Nucleus accumbens (tissue), 56 donors: ENCODE measurements around the gene PLXNA3.
A peak's percentile ranks its signal among the peaks of the same experiment; 100 is the strongest.

Experiments
- DNase-seq, 56 donors: peaks; one replicate each; lab custom pipeline; 2025; lab: John Stamatoyannopoulos, UW

PLXNA3 gene

DNA sequence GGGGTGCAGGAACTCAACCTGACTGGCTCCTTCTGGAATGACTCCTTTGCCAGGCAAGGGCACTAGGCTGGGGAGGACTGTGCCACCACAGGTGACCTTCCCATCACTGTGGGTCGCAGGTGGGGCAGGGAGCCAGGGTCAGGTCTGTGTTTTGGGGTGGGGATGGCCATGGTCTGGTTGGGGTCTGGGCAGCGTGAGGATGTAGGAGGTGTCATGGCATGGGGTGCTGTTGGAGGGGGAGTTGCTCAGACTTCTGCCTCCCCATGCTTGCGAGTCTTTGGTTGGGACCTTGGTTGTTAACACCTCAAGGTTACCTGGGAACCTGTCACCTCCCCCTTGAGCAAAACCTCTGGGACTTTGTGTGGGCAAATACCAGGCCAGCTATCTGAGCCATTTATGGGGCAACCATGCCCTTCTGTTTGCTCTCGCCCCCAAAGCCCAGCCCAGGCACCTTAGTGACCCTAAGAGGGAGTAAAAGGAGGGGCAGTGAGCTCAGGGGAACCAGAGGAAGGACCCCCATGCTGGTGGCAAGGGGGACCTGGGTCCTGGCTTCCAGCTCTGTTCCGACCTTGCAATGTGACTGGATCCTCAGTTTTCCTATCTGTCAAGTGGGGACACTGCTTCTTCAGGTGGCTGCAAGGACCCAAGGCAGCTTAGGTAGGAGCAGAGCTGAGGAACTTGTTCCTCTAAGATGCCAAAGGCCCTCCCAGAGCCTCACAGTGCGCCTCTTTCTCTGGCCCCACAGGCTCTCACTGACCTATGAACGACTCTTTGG is 23.5 kb upstream of the PLXNA3 start:
- DNase-seq: no peak

DNA sequence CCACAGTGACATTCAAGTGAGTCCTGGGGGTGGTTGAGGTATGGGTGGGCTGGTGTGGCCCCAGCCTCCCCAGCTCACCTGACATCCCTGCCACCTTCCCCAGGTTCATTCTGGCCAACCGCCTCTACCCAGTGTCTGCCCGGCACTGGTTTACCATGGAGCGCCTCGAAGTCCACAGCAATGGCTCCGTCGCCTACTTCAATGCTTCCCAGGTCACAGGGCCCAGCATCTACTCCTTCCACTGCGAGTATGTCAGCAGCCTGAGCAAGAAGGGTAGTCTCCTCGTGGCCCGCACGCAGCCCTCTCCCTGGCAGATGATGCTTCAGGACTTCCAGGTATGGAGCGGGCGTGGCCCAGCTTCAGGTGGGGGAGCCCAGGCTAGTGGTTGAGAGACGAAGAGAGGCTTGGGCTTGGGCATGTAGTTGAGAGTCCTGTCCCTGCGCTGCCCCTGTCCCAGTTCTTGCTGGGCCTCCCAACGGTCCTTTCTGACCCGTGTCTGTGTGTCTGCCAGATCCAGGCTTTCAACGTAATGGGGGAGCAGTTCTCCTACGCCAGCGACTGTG is 22.8 kb upstream of the PLXNA3 start:
- no peak for DNase-seq

DNA sequence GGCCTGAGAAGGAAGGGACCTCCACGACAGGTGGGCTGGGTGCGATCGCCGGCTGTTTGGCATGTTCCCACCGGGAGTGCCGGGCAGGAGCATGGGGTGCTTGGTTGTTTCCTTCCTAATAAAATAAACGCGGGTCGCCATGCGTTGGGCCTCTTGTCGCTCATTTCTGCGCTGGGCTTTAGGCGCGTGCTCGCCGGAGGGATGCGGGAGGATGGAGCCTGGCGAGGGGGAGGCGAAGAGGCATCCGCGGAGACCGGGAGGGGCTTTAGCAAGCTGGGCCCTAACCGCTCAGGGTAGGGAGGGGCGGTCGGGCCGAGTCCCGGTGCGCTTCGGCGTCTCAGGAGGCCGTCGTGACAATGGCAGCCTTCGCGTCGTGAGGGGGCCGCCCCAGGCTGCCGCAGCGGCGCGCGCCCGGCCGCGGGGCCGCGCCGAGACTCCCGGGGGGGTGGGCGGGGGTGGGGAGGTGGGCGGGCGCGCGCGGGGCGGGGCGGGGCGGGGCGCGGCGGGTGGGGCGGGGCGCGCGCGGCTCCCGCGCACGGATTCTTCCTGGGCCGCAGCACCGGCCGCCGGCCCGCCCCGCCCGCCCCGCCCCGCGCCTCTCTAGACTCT is 21.6 kb upstream of the PLXNA3 start:
- peak in 30 of 56 donors; percentile 2 to 65 (median 27) for DNase-seq

DNA sequence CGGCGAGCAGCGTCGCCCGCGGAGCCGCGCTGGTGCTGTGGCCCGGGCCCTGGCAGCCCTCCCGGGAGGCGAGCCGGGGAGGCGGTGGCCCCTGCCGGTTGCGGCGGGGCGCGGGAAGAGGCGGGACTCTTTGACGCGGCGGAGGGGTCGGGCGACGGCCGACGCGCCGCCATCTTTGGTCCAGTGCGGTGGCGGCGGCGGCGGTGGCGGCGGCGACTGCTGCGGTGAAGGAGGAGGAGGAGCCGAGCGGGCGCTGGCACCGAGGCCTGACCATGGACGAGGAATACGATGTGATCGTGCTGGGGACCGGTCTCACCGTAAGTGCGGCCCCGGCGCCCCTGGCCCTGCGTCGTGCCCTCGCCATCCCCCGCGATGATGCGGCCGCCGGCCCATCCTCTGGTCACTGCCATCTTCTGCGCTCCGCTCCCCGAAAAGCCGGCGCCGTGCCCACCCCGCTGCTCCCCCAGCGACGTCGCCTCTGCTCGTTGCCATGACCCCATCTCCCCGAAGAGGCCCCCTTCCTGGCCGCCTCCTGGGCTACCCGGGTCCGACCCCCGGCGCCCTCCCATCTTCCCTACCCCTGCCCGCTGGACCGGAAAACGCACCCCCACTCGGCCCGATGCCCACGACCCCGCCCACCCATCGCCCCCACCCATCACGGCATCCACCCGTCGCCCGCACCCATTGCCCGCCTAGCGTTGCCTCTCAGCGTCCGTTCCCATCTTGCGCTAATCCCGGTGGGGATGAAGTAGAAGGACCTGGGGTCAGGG is 20.9 kb upstream of the PLXNA3 start, which contains the start of gene GDI1:
GDI1 (plus strand) TSS at position 172 of the 770 bp plus-strand sequence; CDS start at position 273, 101 bp downstream.
- peak in 26 of 56 donors; percentile 1 to 65 (median 30) for DNase-seq

DNA sequence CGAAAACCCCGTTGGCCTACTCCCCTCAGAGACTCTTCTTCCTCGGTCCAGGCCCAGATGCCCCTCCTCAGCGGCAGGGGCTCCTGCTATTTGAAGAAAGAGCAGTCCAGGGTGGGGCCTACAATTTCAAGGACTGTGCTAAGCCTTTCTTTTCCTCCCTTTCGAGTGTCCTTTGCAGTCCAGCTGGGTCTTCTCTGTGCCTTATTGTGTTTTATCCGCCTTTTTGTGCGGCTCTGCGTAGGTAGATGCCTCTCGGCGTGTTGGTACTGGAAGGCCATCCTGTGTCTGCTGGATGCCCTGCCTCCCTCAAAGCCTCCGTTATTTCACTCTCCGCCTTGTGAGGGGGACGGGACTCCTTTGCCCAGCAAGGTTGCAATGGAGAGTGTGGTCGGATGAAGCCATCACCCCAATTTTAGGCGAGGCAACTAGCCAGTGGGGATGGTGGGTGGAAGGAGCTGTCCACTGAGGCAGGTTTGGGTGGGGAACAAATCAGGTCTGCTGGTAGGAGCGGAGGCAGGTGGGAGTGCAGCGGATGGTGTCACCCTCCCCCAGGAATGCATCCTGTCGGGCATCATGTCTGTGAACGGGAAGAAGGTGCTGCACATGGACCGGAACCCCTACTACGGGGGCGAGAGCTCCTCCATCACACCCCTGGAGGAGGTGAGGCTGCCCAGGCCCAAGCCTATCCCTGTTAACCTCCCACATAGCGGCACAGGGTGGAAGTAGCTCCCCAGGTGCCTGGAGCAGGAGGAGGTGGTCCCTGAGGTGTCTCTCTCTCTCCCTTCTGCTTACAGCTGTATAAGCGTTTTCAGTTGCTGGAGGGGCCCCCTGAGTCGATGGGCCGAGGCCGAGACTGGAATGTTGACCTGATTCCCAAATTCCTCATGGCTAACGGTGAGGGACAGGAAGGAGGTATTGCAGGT is 19.8 kb upstream of the PLXNA3 start:
- DNase-seq: no peak

DNA sequence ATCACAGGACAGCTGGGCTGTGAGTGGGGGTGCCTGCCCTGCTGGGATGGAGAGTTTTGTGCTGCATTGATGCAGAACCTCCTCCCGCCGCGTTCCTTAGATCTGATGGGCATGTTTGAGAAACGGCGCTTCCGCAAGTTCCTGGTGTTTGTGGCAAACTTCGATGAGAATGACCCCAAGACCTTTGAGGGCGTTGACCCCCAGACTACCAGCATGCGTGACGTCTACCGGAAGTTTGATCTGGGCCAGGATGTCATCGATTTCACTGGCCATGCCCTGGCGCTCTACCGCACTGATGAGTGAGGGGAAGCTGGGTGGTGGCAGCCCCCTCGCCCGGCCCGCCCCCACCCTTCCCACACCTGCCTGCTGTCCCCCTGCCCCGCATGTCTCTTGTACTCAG is 18.2 kb upstream of the PLXNA3 start:
- DNase-seq: no peak

DNA sequence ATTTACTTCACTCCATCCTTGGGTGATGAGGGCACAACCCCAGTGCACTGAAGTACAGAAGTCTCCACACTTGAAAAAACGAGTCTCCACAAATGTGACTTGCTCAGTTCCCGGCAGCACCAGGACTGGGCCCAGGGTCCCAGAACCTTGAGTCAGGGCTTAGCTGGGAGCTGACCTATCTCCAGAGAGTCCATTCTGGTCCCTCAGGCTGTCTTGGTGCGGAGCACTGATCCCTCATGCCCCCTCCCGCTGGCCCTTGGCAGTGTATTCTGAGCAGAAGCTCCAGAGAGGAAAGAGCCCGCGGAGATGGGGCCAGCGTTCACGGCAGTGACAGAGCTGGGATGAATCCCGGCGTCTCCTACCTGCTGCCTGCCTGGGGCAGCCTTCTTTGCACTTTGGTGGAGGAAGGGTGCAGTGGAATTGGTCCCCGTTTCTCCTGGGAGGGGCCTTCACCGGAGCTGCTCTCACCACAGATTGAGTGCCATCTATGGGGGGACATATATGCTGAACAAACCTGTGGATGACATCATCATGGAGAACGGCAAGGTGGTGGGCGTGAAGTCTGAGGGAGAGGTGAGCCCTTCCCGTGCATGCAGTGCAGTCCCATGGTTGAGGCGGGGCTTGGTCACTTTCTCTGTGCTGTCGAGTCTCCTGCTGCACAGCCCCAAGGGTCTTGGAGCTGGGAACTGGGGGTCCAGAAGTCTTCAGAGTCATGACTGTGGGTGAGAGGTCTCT is 17.3 kb upstream of the PLXNA3 start:
- DNase-seq: no peak

DNA sequence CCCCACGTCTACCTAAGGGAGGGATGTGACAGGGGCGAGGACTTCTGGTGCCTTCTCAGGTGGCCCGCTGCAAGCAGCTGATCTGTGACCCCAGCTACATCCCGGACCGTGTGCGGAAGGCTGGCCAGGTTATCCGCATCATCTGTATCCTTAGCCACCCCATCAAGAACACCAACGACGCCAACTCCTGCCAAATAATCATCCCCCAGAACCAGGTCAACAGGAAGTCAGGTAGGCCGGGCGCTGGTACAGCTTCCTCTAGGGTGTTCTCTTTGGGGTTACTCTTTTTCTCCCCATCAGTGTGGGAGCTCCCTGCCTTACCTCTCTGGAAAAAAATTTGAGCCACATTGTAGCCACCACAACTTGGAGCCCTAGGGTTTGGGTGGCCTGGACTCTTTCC is 16.5 kb upstream of the PLXNA3 start:
- no peak for DNase-seq

DNA sequence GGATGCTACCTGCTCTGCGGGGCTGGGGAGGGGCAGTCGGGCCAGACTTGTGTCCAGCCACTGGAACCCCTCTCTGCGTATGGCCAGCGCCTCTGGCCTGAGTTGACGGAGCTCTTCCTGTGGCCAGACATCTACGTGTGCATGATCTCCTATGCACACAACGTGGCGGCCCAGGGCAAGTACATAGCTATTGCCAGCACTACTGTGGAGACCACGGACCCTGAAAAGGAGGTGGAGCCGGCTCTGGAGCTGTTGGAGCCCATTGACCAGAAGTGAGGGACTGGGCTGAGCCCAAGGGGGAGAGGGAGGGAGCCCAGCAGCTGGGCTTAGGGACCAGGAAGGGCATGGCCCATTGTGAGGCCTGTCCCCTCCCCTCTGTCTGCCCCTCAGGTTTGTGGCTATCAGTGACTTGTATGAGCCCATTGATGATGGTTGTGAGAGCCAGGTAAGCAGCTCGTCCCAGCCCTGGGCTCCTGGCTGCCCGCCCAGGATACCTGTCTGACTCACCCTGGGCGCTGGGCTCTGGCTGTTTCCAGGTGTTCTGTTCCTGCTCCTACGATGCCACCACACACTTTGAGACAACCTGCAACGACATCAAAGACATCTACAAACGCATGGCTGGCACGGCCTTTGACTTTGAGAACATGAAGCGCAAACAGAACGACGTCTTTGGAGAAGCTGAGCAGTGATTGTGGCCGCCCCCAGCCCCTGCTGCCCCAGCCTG is 15.9 kb upstream of the PLXNA3 start:
- DNase-seq: no peak

DNA sequence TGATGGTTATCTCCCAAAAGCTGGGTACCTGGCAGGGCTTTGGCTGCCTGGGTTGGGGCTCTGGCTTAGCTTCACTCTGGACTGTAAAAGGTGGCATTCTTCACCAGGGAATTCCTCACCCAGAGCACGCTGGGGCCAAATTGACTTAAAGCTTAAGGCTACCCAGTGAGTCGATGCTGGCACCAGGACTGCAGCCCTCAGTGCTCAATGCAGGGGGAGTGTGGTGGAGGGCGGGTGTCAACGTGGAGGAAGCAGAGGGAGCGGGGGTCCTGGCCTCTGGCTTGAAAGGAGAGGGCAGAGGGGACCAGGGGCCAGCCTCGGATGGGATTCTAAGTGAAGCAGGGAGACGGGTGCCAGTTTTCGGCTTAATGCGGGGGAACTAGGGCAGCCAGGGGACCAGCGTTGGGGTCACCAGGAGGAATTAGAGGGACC is 14.6 kb upstream of the PLXNA3 start:
- DNase-seq: no peak

DNA sequence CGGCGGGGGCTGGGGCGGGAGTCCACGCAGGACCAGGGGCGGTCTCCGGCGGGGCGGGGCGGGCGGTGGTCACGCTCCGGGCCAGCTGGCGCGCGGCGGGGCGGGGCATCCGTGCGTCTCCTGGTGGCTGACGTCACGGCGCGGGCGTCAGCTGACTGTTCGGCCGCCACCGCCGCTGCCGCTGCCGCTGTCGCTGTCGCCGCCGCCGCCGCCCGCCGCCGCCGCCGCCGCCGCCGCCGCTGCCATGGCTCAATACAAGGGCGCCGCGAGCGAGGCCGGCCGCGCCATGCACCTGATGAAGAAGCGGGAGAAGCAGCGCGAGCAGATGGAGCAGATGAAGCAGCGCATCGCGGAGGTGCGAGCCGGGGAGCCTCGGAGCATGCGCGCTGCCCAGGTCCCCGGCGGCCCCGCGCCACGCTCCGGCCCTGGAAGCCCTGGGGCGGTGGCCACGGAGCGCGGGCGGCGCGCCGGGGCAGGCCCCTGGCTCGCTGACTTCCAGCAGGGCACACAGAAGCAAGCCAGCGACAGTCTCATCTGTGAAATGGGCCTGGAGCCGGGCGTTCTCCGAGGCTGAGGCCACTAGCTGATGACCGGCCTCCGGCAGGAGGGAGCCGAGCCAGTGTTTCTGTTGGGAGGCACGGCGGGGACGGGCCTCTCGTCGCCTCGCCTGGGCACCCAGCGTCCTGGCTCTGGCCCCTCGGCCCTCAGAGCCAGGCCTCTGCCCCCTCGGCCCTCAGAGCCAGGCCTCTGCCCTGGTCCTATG is 13.9 kb upstream of the PLXNA3 start, which contains the start of gene FAM50A:
FAM50A (plus strand) TSS at position 150 of the 763 bp plus-strand sequence; CDS start at position 245, 95 bp downstream.
- DNase-seq: peak in 48 of 56 donors; percentile 21 to 82 (median 53)

DNA sequence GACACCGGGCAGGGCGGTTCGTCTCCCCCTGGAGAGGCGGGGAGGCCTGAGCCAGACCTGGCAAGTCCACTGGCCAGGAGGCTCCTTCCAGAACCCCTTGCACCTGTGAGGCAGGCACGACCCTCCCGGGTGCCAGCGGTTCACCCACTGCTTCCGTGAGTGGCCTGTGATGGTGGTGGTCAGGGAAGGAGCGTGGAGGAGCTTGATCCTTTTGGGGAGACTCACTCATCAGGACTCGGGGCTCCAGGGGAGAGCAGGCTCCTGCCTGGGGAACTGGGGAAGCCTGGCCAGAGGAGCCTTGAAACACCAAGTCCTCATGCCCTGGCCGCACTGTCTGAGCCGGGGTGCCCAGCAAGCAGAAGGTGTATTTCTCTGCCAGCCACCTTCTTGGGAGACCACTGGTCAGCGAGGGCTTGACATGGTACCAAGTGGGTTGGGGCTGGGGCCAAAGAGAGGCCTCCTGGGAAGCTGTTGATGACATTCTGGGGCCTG is 13.3 kb upstream of the PLXNA3 start:
- no peak for DNase-seq

DNA sequence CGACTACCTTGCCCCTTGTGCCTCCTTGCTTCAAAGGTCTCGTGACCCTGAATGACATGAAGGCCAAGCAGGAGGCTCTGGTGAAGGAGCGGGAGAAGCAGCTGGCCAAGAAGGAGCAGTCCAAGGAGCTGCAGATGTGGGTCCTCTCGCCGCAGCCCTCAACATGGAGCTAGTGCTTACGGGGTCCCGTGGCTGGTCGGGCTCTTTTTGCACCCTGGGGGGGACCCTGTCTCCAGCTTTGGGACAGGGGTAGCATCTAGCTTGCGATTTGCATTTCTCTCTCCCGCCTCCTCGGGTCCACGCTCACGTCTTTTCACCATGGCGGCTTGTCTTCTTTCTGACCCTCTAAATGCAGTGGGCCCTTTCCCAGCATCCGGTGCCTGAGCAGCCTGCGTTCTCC is 12.3 kb upstream of the PLXNA3 start:
- DNase-seq: no peak

DNA sequence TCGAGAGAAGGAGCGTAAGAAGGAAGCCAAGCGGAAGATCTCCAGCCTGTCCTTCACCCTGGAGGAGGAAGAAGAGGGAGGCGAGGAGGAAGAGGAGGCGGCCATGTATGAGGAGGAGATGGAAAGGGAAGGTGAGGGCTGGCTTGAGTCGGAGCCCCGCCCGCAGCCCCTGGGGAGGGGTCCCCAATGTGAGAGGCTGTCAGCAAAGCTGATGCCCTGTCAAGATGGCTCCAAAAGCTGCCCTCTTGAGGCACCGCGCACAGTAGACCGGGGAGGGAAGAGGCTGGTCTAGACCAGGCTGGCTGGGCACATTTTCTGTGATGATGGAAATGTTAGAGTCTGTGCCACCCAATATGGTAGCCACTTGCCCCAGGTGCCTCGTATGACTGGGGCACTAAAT is 11.7 kb upstream of the PLXNA3 start:
- DNase-seq: no peak

DNA sequence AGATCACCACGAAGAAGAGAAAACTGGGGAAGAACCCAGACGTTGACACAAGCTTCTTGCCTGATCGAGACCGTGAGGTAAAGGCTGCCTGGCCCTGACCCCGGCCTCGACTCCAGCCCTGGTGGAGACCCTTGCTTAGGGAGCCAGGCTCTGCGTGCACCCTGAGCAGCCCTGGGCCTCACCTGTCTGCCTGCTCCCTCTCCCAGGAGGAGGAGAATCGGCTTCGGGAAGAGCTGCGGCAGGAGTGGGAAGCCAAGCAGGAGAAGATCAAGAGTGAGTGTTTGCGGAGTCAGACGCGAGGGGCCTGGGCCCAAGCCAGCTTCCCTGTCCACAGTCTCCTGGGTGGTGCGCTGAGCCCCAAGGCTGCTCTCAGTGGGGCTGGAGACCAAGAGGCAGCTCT is 9.6 kb upstream of the PLXNA3 start:
- no peak for DNase-seq

DNA sequence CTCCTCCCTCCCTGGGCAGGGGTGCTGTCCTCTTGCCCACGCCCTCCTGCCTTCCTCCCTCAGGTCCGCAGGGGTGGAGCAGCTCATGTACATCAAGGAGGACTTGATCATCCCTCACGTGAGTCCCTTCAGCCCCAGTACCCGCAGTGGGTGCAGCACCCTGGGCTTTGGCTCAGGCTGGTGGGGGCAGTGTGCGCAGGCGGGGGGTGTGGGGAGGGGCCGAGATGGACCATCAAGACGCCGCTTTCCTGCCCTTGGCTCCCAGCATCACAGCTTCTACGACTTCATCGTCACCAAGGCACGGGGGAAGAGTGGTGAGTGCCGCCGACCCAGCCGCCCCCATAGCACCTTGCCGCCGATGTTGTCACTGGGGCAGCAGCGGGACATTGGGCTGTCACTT is 8.5 kb upstream of the PLXNA3 start:
- DNase-seq: no peak

DNA sequence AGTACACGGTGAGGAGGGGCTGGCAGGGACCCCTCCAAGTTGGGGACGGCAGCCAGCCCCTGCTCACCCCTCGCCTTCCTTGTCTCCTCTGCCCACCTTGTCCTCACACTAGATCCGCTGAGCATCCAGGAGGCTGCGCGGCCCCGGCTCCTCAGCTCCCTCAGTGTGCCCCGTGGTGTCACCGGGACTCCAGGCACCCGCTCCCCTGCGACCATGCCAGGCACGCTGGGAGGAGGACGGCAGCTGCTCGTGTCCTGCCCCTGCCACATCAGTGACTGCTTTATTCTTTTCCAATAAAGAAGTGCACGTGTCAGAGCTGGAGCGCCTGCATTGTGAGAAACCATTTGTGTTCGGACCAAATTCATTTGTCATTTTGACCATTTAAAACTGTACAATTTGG is 7.8 kb upstream of the PLXNA3 start:
- peak in 20 of 56 donors; percentile 1 to 58 (median 12) for DNase-seq
